SK-N-SH treated with all-trans-retinoic acid at 6 μM for 48 hours (cell line): ENCODE measurements around the gene INSYN2B.

ENCODE experiments used
- ATAC-seq: fragments of 200-7000 bp; cut with Tn5 transposase; 3 replicates; pipeline ENCODE4 v1.9.1; 2020; ENCODE audit warnings: mild to moderate bottlenecking, moderate library complexity
- ARNTL ChIP-seq: fragments of 450-650 bp; formaldehyde crosslinking; IDR thresholded peaks from 2 replicates; pipeline ENCODE4 v1.5.0; 2020; ENCODE audit warnings: low read depth, mild to moderate bottlenecking, moderate library complexity, borderline replicate concordance
- BACH2 ChIP-seq: fragments of 250-450 bp; sonication (Bioruptor Pico); IDR thresholded peaks from 2 replicates; pipeline ENCODE4 v1.9.0; 2021; ENCODE audit warnings: mild to moderate bottlenecking, borderline replicate concordance
- CREB5 ChIP-seq: fragments of 250-450 bp; sonication (Bioruptor Pico); IDR thresholded peaks from 2 replicates; pipeline ENCODE4 v1.5.1; 2020; ENCODE audit warnings: low read depth, mild to moderate bottlenecking, moderate library complexity
- CSDC2 ChIP-seq: fragments of 250-450 bp; sonication (Bioruptor Pico); IDR thresholded peaks from 2 replicates; pipeline ENCODE4 v1.5.0; 2020; ENCODE audit warnings: mild to moderate bottlenecking, moderate library complexity
- CSRNP3 ChIP-seq: fragments of 250-450 bp; sonication (Bioruptor Pico); IDR thresholded peaks from 2 replicates; pipeline ENCODE4 v1.5.1; 2021; ENCODE audit warnings: mild to moderate bottlenecking, moderate library complexity
- ESRRG ChIP-seq: fragments of 250-450 bp; sonication (Bioruptor Pico); IDR thresholded peaks from 2 replicates; pipeline ENCODE4 v1.6.1; 2021; ENCODE audit warnings: mild to moderate bottlenecking
- GLIS3 ChIP-seq: fragments of 250-450 bp; sonication (Bioruptor Pico); IDR thresholded peaks from 2 replicates; pipeline ENCODE4 v1.5.0; 2020; ENCODE audit warnings: mild to moderate bottlenecking, moderate library complexity
- ISL1 ChIP-seq: fragments of 250-450 bp; sonication (Bioruptor Pico); IDR thresholded peaks from 2 replicates; pipeline ENCODE4 v2.1.2; 2022; ENCODE audit warnings: mild to moderate bottlenecking, moderate library complexity
- OSR1 ChIP-seq: fragments of 250-450 bp; sonication (Bioruptor Pico); IDR thresholded peaks from 2 replicates; pipeline ENCODE4 v1.8.0; 2022; ENCODE audit warnings: moderate library complexity, mild to moderate bottlenecking, inconsistent platforms
- PATZ1 ChIP-seq: fragments of 250-450 bp; sonication (Bioruptor Pico); IDR thresholded peaks from 2 replicates; pipeline ENCODE4 v1.8.0; 2020; ENCODE audit warnings: mild to moderate bottlenecking, moderate library complexity, borderline replicate concordance
- POU6F1 ChIP-seq: fragments of 250-450 bp; sonication (Bioruptor Pico); IDR thresholded peaks from 2 replicates; pipeline ENCODE4 v1.8.0; 2021; ENCODE audit warnings: low read depth, mild to moderate bottlenecking, moderate library complexity, borderline replicate concordance
- PPARA ChIP-seq: fragments of 250-450 bp; sonication (Bioruptor Pico); IDR thresholded peaks from 2 replicates; pipeline ENCODE4 v1.5.0; 2020; ENCODE audit warnings: mild to moderate bottlenecking, borderline replicate concordance
- RARB ChIP-seq: fragments of 250-450 bp; sonication (Bioruptor Pico); IDR thresholded peaks from 2 replicates; pipeline ENCODE4 v1.8.0; 2021; ENCODE audit warnings: mild to moderate bottlenecking, moderate library complexity
- SNAI2 ChIP-seq: fragments of 250-450 bp; sonication (Bioruptor Pico); IDR thresholded peaks from 2 replicates; pipeline ENCODE4 v1.5.0; 2020; ENCODE audit warnings: mild to moderate bottlenecking, moderate library complexity
- TCF4 ChIP-seq: fragments of 250-450 bp; sonication (Bioruptor Pico); IDR thresholded peaks from 2 replicates; pipeline ENCODE4 v1.8.0; 2021; ENCODE audit warnings: mild to moderate bottlenecking, moderate library complexity, borderline replicate concordance
- TOX ChIP-seq: fragments of 250-450 bp; sonication (Bioruptor Pico); IDR thresholded peaks from 2 replicates; pipeline ENCODE4 v1.8.0; 2021; ENCODE audit warnings: mild to moderate bottlenecking, moderate library complexity, borderline replicate concordance
- ZC3H10 ChIP-seq: fragments of 250-450 bp; sonication (Bioruptor Pico); IDR thresholded peaks from 2 replicates; pipeline ENCODE4 v1.5.1; 2021; ENCODE audit warnings: mild to moderate bottlenecking, moderate library complexity
- ZFP30 ChIP-seq: fragments of 450-650 bp; formaldehyde crosslinking; IDR thresholded peaks from 2 replicates; pipeline ENCODE4 v1.5.0; 2022; ENCODE audit warnings: mild to moderate bottlenecking, moderate library complexity
- ZNF565 ChIP-seq: fragments of 450-650 bp; formaldehyde crosslinking; conservative IDR thresholded peaks from 2 replicates; pipeline ENCODE4 v1.5.0; 2020; ENCODE audit warnings: low read depth, mild to moderate bottlenecking, moderate library complexity
- ZNF70 ChIP-seq: fragments of 450-650 bp; formaldehyde crosslinking; IDR thresholded peaks from 2 replicates; pipeline ENCODE4 v1.5.0; 2020; ENCODE audit warnings: mild to moderate bottlenecking, moderate library complexity
- ZNF8 ChIP-seq: fragments of 450-650 bp; formaldehyde crosslinking; IDR thresholded peaks from 2 replicates; pipeline ENCODE4 v1.5.0; 2020; ENCODE audit warnings: mild to moderate bottlenecking, moderate library complexity

INSYN2B gene

GRCh38 chr5:169827769-169828168 lies 152.5 kb downstream of the INSYN2B start:
- TF ChIP-seq SNAI2 (CRISPR knock-in tag) = no peak
- ATAC-seq = peak; percentile 40; the same call in 2 of the 3 replicates

- TF ChIP-seq SNAI2 (CRISPR knock-in tag) (no peak), ARNTL (no peak), ZC3H10 (CRISPR knock-in tag) (no peak), CSDC2 (CRISPR knock-in tag) (no peak), TOX (CRISPR knock-in tag) (no peak), RARB (CRISPR knock-in tag) (no peak), ZFP30 (CRISPR knock-in tag) (no peak), TCF4 (CRISPR knock-in tag) (no peak), POU6F1 (CRISPR knock-in tag) (no peak), ZNF565 (no peak), CSRNP3 (no peak), PPARA (CRISPR knock-in tag) (no peak), ZNF8 (CRISPR knock-in tag) (no peak), ESRRG (CRISPR knock-in tag) (no peak), OSR1 (CRISPR knock-in tag) (no peak), ISL1 (CRISPR knock-in tag) (no peak), GLIS3 (CRISPR knock-in tag) (no peak), ZNF70 (no peak)
- ATAC-seq = peak; percentile 53
Observed at GRCh38 chr5:169826618-169827017, 153.7 kb downstream of the INSYN2B start.

- TF ChIP-seq BACH2 (no peak), PPARA (CRISPR knock-in tag) (no peak), ESRRG (CRISPR knock-in tag) (no peak), OSR1 (CRISPR knock-in tag) (no peak), ISL1 (CRISPR knock-in tag) (no peak), TOX (CRISPR knock-in tag) (no peak), CSRNP3 (no peak), PATZ1 (no peak), CREB5 (CRISPR knock-in tag) (no peak), POU6F1 (CRISPR knock-in tag) (no peak), ZNF70 (no peak)
- ATAC-seq = no peak
Observed at GRCh38 chr5:169817031-169817430, 163.3 kb downstream of the INSYN2B start.
